HepG2 (cell line): ENCODE results near the gene SLC12A5. TPM values are rescaled to one million over a fixed set of nuclear protein-coding genes. Genes with fewer than 3 reads are reported as not detected.

ENCODE experiments used
- ASH2L ChIP-seq: fragments of 300-600, 200-600 bp; sonication (generic); IDR thresholded peaks from 2 replicates; pipeline ENCODE4 v1.7.0; 2017; ENCODE audit warnings: low read depth, mild to moderate bottlenecking, moderate library complexity, mixed read lengths, low read length; ENCODE audit not compliant: insufficient read length
- KDM3A ChIP-seq: IDR thresholded peaks from 2 replicates; pipeline ENCODE4 v1.6.1; 2018; ENCODE audit warnings: low read depth, missing compliant biosample characterization
- PHF21A ChIP-seq: sonication (generic); formaldehyde crosslinking; IDR thresholded peaks from 2 replicates; pipeline ENCODE4 v1.5.0; 2020; ENCODE audit warnings: mild to moderate bottlenecking, missing genetic modification reagents
- SNRNP70 ChIP-seq: fragments of 200-400 bp; formaldehyde crosslinking; IDR thresholded peaks from 2 replicates; pipeline ENCODE4 v1.6.1; 2017; ENCODE audit warnings: mild to moderate bottlenecking, low read depth, low read length, moderate library complexity
- SOX5 ChIP-seq: IDR thresholded peaks from 2 replicates; pipeline ENCODE4 v1.6.1; 2016; ENCODE audit warnings: borderline replicate concordance
- SUZ12 ChIP-seq: fragments of 150-350 bp; IDR thresholded peaks from 2 replicates; pipeline ENCODE4 v1.6.1; 2014; ENCODE audit warnings: low read depth, low read length
- TEAD2 ChIP-seq: sonication (generic); formaldehyde crosslinking; IDR thresholded peaks from 2 replicates; pipeline ENCODE4 v1.9.0; 2021; ENCODE audit warnings: missing genetic modification reagents
- ZBTB7A ChIP-seq: sonication (generic); formaldehyde crosslinking; IDR thresholded peaks from 2 replicates; pipeline ENCODE4 v1.8.0; 2022; ENCODE audit warnings: mild to moderate bottlenecking, missing genetic modification reagents
- ZFP90 ChIP-seq: sonication (generic); formaldehyde crosslinking; IDR thresholded peaks from 2 replicates; pipeline ENCODE4 v1.8.0; 2022; ENCODE audit warnings: missing genetic modification reagents, mild to moderate bottlenecking, inconsistent platforms, borderline replicate concordance
- ZNF121 ChIP-seq: sonication (generic); formaldehyde crosslinking; IDR thresholded peaks from 2 replicates; pipeline ENCODE4 v1.5.0; 2020; ENCODE audit warnings: mild to moderate bottlenecking, missing genetic modification reagents
- ZNF629 ChIP-seq: sonication (generic); formaldehyde crosslinking; conservative IDR thresholded peaks from 2 replicates; pipeline ENCODE4 v1.5.0; 2020; ENCODE audit warnings: missing genetic modification reagents
- ZSCAN9 ChIP-seq: IDR thresholded peaks from 2 replicates; pipeline ENCODE4 v1.6.1; 2016; ENCODE audit warnings: borderline replicate concordance
- polyA plus RNA-seq, 8 experiments: library from polyadenylated mRNA; depleted of rRNA in 3 of 8; stranded (reverse) in 7 of 8; unstranded in 1 of 8; fragments of >200 nt; fragmentation: Illumina TruSeq in 4 of 8; extraction: Trizol in 4 of 8; gene quantifications; 2 replicates each; pipeline versions ENCODE4 v1.2.1 to v1.2.3, GENCODE V29; 2011 to 2016; ENCODE audit warnings: low read depth in 4 of 8, missing spikeins in 1 of 8, mixed read lengths in 1 of 8; ENCODE audit not compliant: insufficient read depth in 1 of 8
- total RNA-seq, 5 experiments: library from RNA; depleted of rRNA; stranded (reverse); fragments of >200 nt; fragmentation: Illumina TruSeq; extraction: Trizol; gene quantifications; 2 replicates each; pipeline ENCODE4 v1.2.3, GENCODE V29; 2016; ENCODE audit warnings: low read depth in 1 of 5
- TF ChIP-seq, protein P1 (sequence below): sonication (generic); formaldehyde crosslinking; IDR thresholded peaks from 2 replicates; pipeline ENCODE4 v1.8.0; 2022; ENCODE audit warnings: missing genetic modification reagents, mild to moderate bottlenecking, inconsistent platforms, borderline replicate concordance
- TF ChIP-seq, protein P2 (sequence below): sonication (generic); formaldehyde crosslinking; IDR thresholded peaks from 2 replicates; pipeline ENCODE4 v1.5.1; 2020; ENCODE audit warnings: missing genetic modification reagents, mild to moderate bottlenecking, borderline replicate concordance
- TF ChIP-seq, protein P3 (sequence below), 2 experiments: sonication (generic) in 1 of 2; formaldehyde crosslinking in 1 of 2; IDR thresholded peaks; 2 replicates each; pipeline versions ENCODE4 v1.6.1 to v1.9.0; 2014 to 2022; ENCODE audit warnings: antibody characterized with exemption in 1 of 2, borderline replicate concordance in 1 of 2, inconsistent platforms in 1 of 2, low read depth in 1 of 2, missing genetic modification reagents in 1 of 2
- TF ChIP-seq, protein P4 (sequence below): IDR thresholded peaks from 2 replicates; pipeline ENCODE4 v1.6.1; 2012; ENCODE audit warnings: low read depth, low read length, improper control_type of control experiment
- TF ChIP-seq, protein P5 (sequence below): IDR thresholded peaks from 2 replicates; pipeline ENCODE4 v1.6.1; 2016; ENCODE audit warnings: missing compliant biosample characterization, missing genetic modification reagents, borderline replicate concordance

Gene SLC12A5
- total and polyA plus RNA-seq, 2 of the 13 experiments (the other 11 are each of a cell fraction or from before 2014, with no cell fraction given), result 4.3 to 5.4 TPM

DNA sequence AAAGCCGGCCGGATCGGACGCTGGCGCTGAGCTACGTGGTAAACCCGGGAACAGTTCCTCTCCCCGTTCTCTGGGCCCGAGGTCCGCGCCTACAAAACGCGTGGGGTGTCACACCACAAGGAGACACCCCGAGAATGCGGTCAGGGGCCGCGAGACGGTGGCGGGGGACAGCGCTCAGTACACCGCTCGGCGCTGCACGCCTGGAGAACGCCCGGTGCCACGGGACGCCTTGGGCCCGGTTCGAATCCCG, 60.1 kb downstream of the SLC12A5 start (continued):
- TF ChIP-seq, protein P1, sequence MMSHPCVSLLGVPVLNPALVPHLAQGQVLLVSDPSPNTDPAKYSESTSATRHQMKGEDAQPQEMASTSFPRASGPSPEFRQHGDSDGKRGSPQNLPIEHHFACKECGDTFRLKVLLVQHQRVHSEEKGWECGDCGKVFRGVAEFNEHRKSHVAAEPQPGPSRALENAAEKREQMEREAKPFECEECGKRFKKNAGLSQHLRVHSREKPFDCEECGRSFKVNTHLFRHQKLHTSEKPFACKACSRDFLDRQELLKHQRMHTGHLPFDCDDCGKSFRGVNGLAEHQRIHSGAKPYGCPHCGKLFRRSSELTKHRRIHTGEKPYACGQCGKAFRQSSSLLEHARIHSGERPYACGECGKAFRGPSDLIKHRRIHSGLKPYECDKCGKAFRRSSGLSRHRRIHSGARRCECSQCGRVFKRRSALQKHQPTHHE, result 0 out of 2 replicates have a peak, but pooled peaks have one; percentile 8
- TF ChIP-seq ZNF121 (CRISPR knock-in tag), result no peak
- TF ChIP-seq ZNF629 (CRISPR knock-in tag), result no peak
- no peak for TF ChIP-seq ASH2L
- TF ChIP-seq, protein P2, sequence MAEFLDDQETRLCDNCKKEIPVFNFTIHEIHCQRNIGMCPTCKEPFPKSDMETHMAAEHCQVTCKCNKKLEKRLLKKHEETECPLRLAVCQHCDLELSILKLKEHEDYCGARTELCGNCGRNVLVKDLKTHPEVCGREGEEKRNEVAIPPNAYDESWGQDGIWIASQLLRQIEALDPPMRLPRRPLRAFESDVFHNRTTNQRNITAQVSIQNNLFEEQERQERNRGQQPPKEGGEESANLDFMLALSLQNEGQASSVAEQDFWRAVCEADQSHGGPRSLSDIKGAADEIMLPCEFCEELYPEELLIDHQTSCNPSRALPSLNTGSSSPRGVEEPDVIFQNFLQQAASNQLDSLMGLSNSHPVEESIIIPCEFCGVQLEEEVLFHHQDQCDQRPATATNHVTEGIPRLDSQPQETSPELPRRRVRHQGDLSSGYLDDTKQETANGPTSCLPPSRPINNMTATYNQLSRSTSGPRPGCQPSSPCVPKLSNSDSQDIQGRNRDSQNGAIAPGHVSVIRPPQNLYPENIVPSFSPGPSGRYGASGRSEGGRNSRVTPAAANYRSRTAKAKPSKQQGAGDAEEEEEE (CRISPR knock-in tag), result no peak
- 0 out of 2 replicates have a peak, but pooled peaks have one; percentile 14 for TF ChIP-seq KDM3A (CRISPR knock-in tag)
- peak; percentile 51; the same call in 1 of the 2 replicates for TF ChIP-seq ZBTB7A (CRISPR knock-in tag)
- no peak for TF ChIP-seq SNRNP70
- TF ChIP-seq, protein P3, sequence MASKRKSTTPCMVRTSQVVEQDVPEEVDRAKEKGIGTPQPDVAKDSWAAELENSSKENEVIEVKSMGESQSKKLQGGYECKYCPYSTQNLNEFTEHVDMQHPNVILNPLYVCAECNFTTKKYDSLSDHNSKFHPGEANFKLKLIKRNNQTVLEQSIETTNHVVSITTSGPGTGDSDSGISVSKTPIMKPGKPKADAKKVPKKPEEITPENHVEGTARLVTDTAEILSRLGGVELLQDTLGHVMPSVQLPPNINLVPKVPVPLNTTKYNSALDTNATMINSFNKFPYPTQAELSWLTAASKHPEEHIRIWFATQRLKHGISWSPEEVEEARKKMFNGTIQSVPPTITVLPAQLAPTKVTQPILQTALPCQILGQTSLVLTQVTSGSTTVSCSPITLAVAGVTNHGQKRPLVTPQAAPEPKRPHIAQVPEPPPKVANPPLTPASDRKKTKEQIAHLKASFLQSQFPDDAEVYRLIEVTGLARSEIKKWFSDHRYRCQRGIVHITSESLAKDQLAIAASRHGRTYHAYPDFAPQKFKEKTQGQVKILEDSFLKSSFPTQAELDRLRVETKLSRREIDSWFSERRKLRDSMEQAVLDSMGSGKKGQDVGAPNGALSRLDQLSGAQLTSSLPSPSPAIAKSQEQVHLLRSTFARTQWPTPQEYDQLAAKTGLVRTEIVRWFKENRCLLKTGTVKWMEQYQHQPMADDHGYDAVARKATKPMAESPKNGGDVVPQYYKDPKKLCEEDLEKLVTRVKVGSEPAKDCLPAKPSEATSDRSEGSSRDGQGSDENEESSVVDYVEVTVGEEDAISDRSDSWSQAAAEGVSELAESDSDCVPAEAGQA (IDR thresholded peaks at IDR 0.05; ENCODE audit: low read depth), result no peak
- TF ChIP-seq, protein P3 (CRISPR knock-in tag; IDR thresholded peaks at IDR 0.05; ENCODE audit: borderline replicate concordance), result no peak
- TF ChIP-seq SOX5 (CRISPR knock-in tag), result no peak
- no peak; the same call in 1 of the 2 replicates for TF ChIP-seq TEAD2 (CRISPR knock-in tag)
- TF ChIP-seq, protein P4, sequence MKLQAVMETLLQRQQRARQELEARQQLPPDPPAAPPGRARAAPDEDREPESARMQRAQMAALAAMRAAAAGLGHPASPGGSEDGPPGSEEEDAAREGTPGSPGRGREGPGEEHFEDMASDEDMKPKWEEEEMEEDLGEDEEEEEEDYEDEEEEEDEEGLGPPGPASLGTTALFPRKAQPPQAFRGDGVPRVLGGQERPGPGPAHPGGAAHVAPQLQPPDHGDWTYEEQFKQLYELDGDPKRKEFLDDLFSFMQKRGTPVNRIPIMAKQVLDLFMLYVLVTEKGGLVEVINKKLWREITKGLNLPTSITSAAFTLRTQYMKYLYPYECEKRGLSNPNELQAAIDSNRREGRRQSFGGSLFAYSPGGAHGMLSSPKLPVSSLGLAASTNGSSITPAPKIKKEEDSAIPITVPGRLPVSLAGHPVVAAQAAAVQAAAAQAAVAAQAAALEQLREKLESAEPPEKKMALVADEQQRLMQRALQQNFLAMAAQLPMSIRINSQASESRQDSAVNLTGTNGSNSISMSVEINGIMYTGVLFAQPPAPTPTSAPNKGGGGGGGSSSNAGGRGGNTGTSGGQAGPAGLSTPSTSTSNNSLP, result no peak
- no peak for TF ChIP-seq SUZ12
- TF ChIP-seq ZSCAN9 (CRISPR knock-in tag), result no peak
- TF ChIP-seq, protein P5, sequence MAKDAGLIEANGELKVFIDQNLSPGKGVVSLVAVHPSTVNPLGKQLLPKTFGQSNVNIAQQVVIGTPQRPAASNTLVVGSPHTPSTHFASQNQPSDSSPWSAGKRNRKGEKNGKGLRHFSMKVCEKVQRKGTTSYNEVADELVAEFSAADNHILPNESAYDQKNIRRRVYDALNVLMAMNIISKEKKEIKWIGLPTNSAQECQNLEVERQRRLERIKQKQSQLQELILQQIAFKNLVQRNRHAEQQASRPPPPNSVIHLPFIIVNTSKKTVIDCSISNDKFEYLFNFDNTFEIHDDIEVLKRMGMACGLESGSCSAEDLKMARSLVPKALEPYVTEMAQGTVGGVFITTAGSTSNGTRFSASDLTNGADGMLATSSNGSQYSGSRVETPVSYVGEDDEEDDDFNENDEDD (CRISPR knock-in tag), result no peak
- TF ChIP-seq ZFP90 (CRISPR knock-in tag), result no peak
- no peak for TF ChIP-seq PHF21A (CRISPR knock-in tag)
